H9 (cell line): ENCODE results near the gene PGK1. TPM values are rescaled to one million over a fixed set of nuclear protein-coding genes. Genes with fewer than 3 reads are reported as not detected.

Experiments
- DNase-seq: peaks from one replicate; pipeline ENCODE4 v3.0.0-alpha.2; 2017
- H2AFZ ChIP-seq: one replicate; pipeline ENCODE4 v1.6.1; 2013; ENCODE audit warnings: mild to moderate bottlenecking, low read length, control low read depth, moderate library complexity
- H2AK5ac ChIP-seq: 2 replicates; pipeline ENCODE4 v1.6.1; 2013; ENCODE audit warnings: low read length, control low read depth, mixed read lengths; ENCODE audit not compliant: insufficient read length
- H2BK120ac ChIP-seq: one replicate; pipeline ENCODE4 v1.6.1; 2013; ENCODE audit warnings: low read depth, mild to moderate bottlenecking, low read length, control low read depth, inconsistent platforms; ENCODE audit not compliant: poor library complexity, severe bottlenecking
- H2BK12ac ChIP-seq: 2 replicates; pipeline ENCODE4 v1.6.1; 2013; ENCODE audit warnings: low read length, control low read depth, mixed read lengths, low read depth; ENCODE audit not compliant: insufficient read length
- H2BK15ac ChIP-seq: 2 replicates; pipeline ENCODE4 v1.6.1; 2013; ENCODE audit warnings: low read depth, low read length, control low read depth
- H2BK20ac ChIP-seq: one replicate; pipeline ENCODE4 v1.6.1; 2013; ENCODE audit warnings: low read depth, mild to moderate bottlenecking, low read length, control low read depth, inconsistent platforms; ENCODE audit not compliant: poor library complexity, severe bottlenecking
- H2BK5ac ChIP-seq: 2 replicates; pipeline ENCODE4 v1.6.1; 2013; ENCODE audit warnings: low read length, control low read depth, mixed read lengths; ENCODE audit not compliant: insufficient read length
- H3K14ac ChIP-seq: 2 replicates; pipeline ENCODE4 v1.6.1; 2013; ENCODE audit warnings: low read length, control low read depth; ENCODE audit not compliant: insufficient read depth
- H3K18ac ChIP-seq: 2 replicates; pipeline ENCODE4 v1.6.1; 2013; ENCODE audit warnings: low read depth, mild to moderate bottlenecking, mixed read lengths, low read length, control low read depth; ENCODE audit not compliant: insufficient read length
- H3K23ac ChIP-seq: 2 replicates; pipeline ENCODE4 v1.6.1; 2013; ENCODE audit warnings: low read length, control low read depth, mixed read lengths, low read depth; ENCODE audit not compliant: insufficient read length
- H3K23me2 ChIP-seq: 2 replicates; pipeline ENCODE4 v1.6.1; 2013; ENCODE audit warnings: low read depth, mild to moderate bottlenecking, mixed read lengths, low read length, control low read depth; ENCODE audit not compliant: insufficient read length, poor library complexity, severe bottlenecking
- H3K27ac ChIP-seq: 2 replicates; pipeline ENCODE4 v1.5.1; 2013; ENCODE audit warnings: low read length, control low read depth, mixed read lengths, low read depth; ENCODE audit not compliant: insufficient read length
- H3K27me3 ChIP-seq: 2 replicates; pipeline ENCODE4 v1.6.1; 2013; ENCODE audit warnings: low read length, control low read depth, inconsistent platforms; ENCODE audit not compliant: insufficient read depth
- H3K4ac ChIP-seq: 2 replicates; pipeline ENCODE4 v1.6.1; 2013; ENCODE audit warnings: low read depth, mild to moderate bottlenecking, control low read depth, inconsistent platforms, low read length, moderate library complexity
- H3K4me1 ChIP-seq: 2 replicates; pipeline ENCODE4 v1.6.1; 2013; ENCODE audit warnings: low read length, control low read depth, inconsistent platforms; ENCODE audit not compliant: insufficient read depth
- H3K4me2 ChIP-seq: 2 replicates; pipeline ENCODE4 v1.6.1; 2013; ENCODE audit warnings: low read length, control low read depth, mixed read lengths; ENCODE audit not compliant: insufficient read length, insufficient read depth
- H3K56ac ChIP-seq: 2 replicates; pipeline ENCODE4 v1.6.1; 2013; ENCODE audit warnings: low read depth, mild to moderate bottlenecking, mixed read lengths, low read length, control low read depth; ENCODE audit not compliant: insufficient read length
- H3K79me1 ChIP-seq: 2 replicates; pipeline ENCODE4 v1.6.1; 2013; ENCODE audit warnings: low read depth, mild to moderate bottlenecking, moderate library complexity, low read length, control low read depth, inconsistent platforms; ENCODE audit not compliant: insufficient read depth, poor library complexity, severe bottlenecking
- H3K79me2 ChIP-seq: 2 replicates; pipeline ENCODE4 v1.6.1; 2013; ENCODE audit warnings: low read length, control low read depth, inconsistent platforms; ENCODE audit not compliant: insufficient read depth
- H3K9ac ChIP-seq: 2 replicates; pipeline ENCODE4 v1.6.1; 2013; ENCODE audit warnings: low read length, control low read depth, mixed read lengths; ENCODE audit not compliant: insufficient read length; ENCODE audit errors: extremely low read depth
- H3K9me3 ChIP-seq: one replicate; pipeline ENCODE4 v1.6.1; 2013; ENCODE audit warnings: low read depth, low read length, inconsistent platforms; ENCODE audit not compliant: control insufficient read depth
- H3T11ph ChIP-seq: one replicate; pipeline ENCODE4 v1.6.1; 2013; ENCODE audit warnings: mild to moderate bottlenecking, low read length, control low read depth, inconsistent platforms
- H4K20me1 ChIP-seq: one replicate; pipeline ENCODE4 v1.6.1; 2013; ENCODE audit not compliant: control insufficient read depth, insufficient read length, insufficient read depth
- H4K5ac ChIP-seq: 2 replicates; pipeline ENCODE4 v1.6.1; 2013; ENCODE audit warnings: low read depth, mild to moderate bottlenecking, mixed read lengths, low read length, control low read depth; ENCODE audit not compliant: insufficient read length
- H4K8ac ChIP-seq: replicated peaks from 2 replicates; pipeline ENCODE4 v1.6.1; 2013; ENCODE audit warnings: low read length, control low read depth, mixed read lengths, low read depth; ENCODE audit not compliant: insufficient read length
- H4K91ac ChIP-seq: 2 replicates; pipeline ENCODE4 v1.6.1; 2013; ENCODE audit warnings: low read depth, mild to moderate bottlenecking, moderate library complexity, mixed read lengths, low read length, control low read depth; ENCODE audit not compliant: insufficient read length
- H3K27ac Mint-ChIP-seq, 3 experiments: 2 replicates in 2 of 3; 3 replicates in 1 of 3; pipeline ENCODE4 v1.8.0; 2020 to 2021; ENCODE audit warnings: mixed read lengths in 3 of 3, mild to moderate bottlenecking in 1 of 3, moderate library complexity in 1 of 3
- H3K27me3 Mint-ChIP-seq: 2 replicates; pipeline ENCODE4 v1.8.0; 2021; ENCODE audit warnings: low read depth, mild to moderate bottlenecking, moderate library complexity, mixed read lengths
- H3K36me3 Mint-ChIP-seq, 3 experiments: 2 replicates in 2 of 3; 3 replicates in 1 of 3; pipeline ENCODE4 v1.8.0; 2020 to 2021; ENCODE audit warnings: low read depth in 3 of 3, mixed read lengths in 3 of 3; ENCODE audit not compliant: insufficient read depth in 1 of 3
- H3K4me1 Mint-ChIP-seq, 2 experiments: 2 replicates each; pipeline ENCODE4 v1.8.0; 2020; ENCODE audit warnings: mixed read lengths in 2 of 2
- H3K4me3 Mint-ChIP-seq, 2 experiments: 2 replicates in 1 of 2; 3 replicates in 1 of 2; pipeline ENCODE4 v1.8.0; 2020 to 2021; ENCODE audit warnings: mild to moderate bottlenecking in 2 of 2, mixed read lengths in 2 of 2, moderate library complexity in 1 of 2
- H3K9me3 Mint-ChIP-seq, 2 experiments: 2 replicates in 1 of 2; 3 replicates in 1 of 2; pipeline ENCODE4 v1.8.0; 2020; ENCODE audit warnings: mild to moderate bottlenecking in 2 of 2, mixed read lengths in 2 of 2, moderate library complexity in 1 of 2
- CTCF ChIP-seq: fragments of 200-600 bp; sonication (generic); conservative IDR thresholded peaks from 3 replicates; pipeline ENCODE4 v1.8.0; 2021; ENCODE audit warnings: antibody characterized with exemption, mild to moderate bottlenecking
- total RNA-seq: library from RNA; stranded (reverse); gene quantifications from 2 replicates; pipeline ENCODE4 v1.2.1, GENCODE V29; 2021

The PGK1 gene
- total RNA-seq, 1 experiment from 2014 or later = 581 TPM

GRCh38 chrX:78129714-78130113 is 25.7 kb downstream of the PGK1 start:
- Histone ChIP-seq H3K27ac (no peak overlapping the region), H3K4me2 (no peak overlapping the region), H3K4ac (no peak overlapping the region), H3K4me1 (no peaks in the 10 kb centered on the region), H2AK5ac (no peak overlapping the region), H3K14ac (no peak overlapping the region), H3K56ac (no peak overlapping the region), H4K20me1 (no peaks in the 10 kb centered on the region), H2BK15ac (no peak overlapping the region), H3K9ac (no peak overlapping the region), H3T11ph (no peak overlapping the region), H3K9me3 (peaks cover 4% of the 10 kb centered on the region), H2BK5ac (no peak overlapping the region), H2BK120ac (no peak overlapping the region), H4K5ac (no peak overlapping the region), H3K79me1 (no peaks in the 10 kb centered on the region), H4K91ac (no peak overlapping the region), H2BK20ac (no peak overlapping the region), H3K23ac (no peak overlapping the region), H3K18ac (no peak overlapping the region), H3K27me3 (no peaks in the 10 kb centered on the region), H2AFZ (no peak overlapping the region), H2BK12ac (no peak overlapping the region), H4K8ac (no peak overlapping the region), H3K79me2 (no peaks in the 10 kb centered on the region), H3K23me2 (no peaks in the 10 kb centered on the region)
- no peak for DNase-seq
- Mint-ChIP-seq H3K9me3 (peaks cover 42 to 51% of the 10 kb centered on the region in 2 experiments), H3K27me3 (no peaks in the 10 kb centered on the region), H3K36me3 (peaks cover 19 to 51% (median 50%) of the 10 kb centered on the region in 3 experiments), H3K4me3 (no peak overlapping the region), H3K4me1 (no peaks in the 10 kb centered on the region), H3K27ac (no peak overlapping the region)
- TF ChIP-seq CTCF = no peak
